Stimulated activated CD4-positive, alpha-beta T cell treated with anti-CD3 and anti-CD28 coated beads, Interleukin-15, amount 100 ng/mL, for 24 hours (primary cell): ENCODE results near the gene RPRD1B.

Experiments used
- DNase-seq: peaks from one replicate; pipeline ENCODE4 v3.0.0-alpha.2; 2020

RPRD1B gene

GRCh38 chr20:38137441-38138037 lies 104.0 kb downstream of the RPRD1B start:
- no peak for DNase-seq

- DNase-seq = no peak
These were observed 104.7 kb downstream of the RPRD1B start for GRCh38 chr20:38138086-38138778.

GRCh38 chr20:38139156-38139912 lies 105.8 kb downstream of the RPRD1B start:
- no peak for DNase-seq

- no peak for DNase-seq
These were observed 106.6 kb downstream of the RPRD1B start for GRCh38 chr20:38139977-38140753.

GRCh38 chr20:38141204-38141888 lies 107.8 kb downstream of the RPRD1B start:
- no peak for DNase-seq
